Dermis lymphatic vessel endothelial cell (primary cell): ENCODE data around the gene NFAT5. TPM values are rescaled to one million over a fixed set of nuclear protein-coding genes. Genes with fewer than 3 reads are reported as not detected.

Source experiments
- total RNA-seq: library from RNA; depleted of rRNA; stranded (reverse); fragments of >200 nt; gene quantifications from 2 replicates; pipeline ENCODE4 v1.2.1, GENCODE V29; 2014

NFAT5 gene
- 22.9 and 30.0 TPM in 2 replicates for total RNA-seq

GRCh38 chr16:69565671-69566239 is at the start of gene NFAT5:
NFAT5 (plus strand) TSS chr16:69565966; CDS start chr16:69566302, 336 bp downstream.

GRCh38 chr16:69726313-69727060 is 160.7 kb downstream of the NFAT5 start, which contains the start of gene NQO1:
NQO1 (minus strand) TSS chr16:69726560; CDS start chr16:69726439, 121 bp downstream.

Other genes with a start within 250 kb of the NFAT5 start
- gene PDF, start 235.4 kb upstream of the NFAT5 start, total RNA-seq, result 6.3 and 11.3 TPM in 2 replicates
- gene COG8, start 226.4 kb upstream of the NFAT5 start, total RNA-seq, result 21.3 and 28.6 TPM in 2 replicates
- 23.7 and 28.2 TPM in 2 replicates for gene NIP7, start 226.2 kb upstream of the NFAT5 start, total RNA-seq
- gene TMED6, start 214.2 kb upstream of the NFAT5 start, total RNA-seq, result 0.09 and 0.11 TPM in 2 replicates
- gene TERF2, start 180.0 kb upstream of the NFAT5 start, total RNA-seq, result 14.5 and 15.6 TPM in 2 replicates
- 58.4 and 63.0 TPM in 2 replicates for gene CYB5B, start 141.3 kb upstream of the NFAT5 start, total RNA-seq
- gene NQO1, start 160.6 kb downstream of the NFAT5 start, total RNA-seq, result 72.4 and 143 TPM in 2 replicates
- 16.5 and 27.6 TPM in 2 replicates for gene NOB1, start 189.0 kb downstream of the NFAT5 start, total RNA-seq
- 15.9 and 17.4 TPM in 2 replicates for gene WWP2, start 196.4 kb downstream of the NFAT5 start, total RNA-seq